GM21576 (cell line): Measurements from ENCODE around the gene LINC01488.

Experiments used
- ATAC-seq: cut with Tn5 transposase; IDR thresholded peaks from one replicate; pipeline ENCODE4 v1.9.1; 2021; ENCODE audit warnings: mild to moderate bottlenecking, moderate library complexity; ENCODE audit not compliant: unreplicated experiment

The LINC01488 gene

DNA sequence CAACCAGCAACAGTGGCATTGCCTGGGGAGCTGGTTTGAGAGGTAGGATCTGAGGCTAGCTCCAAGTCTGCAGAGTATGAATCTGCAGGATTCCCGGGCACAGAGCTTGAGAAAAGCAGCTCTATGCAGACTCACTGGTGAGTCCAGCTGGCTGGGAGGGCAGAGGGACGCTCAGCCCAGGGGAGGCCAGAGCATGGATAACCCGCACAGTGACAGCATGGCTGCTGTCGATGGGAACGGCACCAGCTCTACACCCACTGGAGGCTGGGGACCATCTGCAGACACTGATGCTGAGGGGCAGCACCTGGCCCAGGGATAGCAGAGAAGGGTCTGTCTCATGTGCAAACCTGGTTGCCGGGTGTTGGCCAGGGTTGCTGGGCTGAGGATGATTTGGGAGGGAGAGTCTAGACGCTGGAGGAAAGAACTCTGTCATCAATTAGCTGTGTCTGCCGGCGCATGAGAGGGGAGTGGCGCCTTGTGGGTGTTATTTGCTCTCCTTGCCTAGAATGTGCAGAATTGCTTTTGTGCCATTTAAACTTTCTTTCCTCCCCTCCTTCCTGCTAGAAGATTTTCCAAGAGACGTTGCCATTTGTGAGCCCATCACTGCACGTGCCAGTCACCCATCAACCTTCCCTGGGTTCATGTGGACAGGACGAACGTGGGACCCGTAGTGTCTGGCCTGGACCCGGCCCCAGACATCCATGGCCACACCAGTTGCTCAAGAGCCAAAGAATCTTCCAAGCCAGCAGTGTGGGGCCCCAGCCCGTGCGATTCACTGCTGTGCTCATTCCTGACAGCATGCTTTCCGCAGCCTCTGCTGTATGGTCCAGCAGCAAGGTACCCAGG lies 19.1 kb upstream of the LINC01488 start:
- ATAC-seq, result no peak

DNA sequence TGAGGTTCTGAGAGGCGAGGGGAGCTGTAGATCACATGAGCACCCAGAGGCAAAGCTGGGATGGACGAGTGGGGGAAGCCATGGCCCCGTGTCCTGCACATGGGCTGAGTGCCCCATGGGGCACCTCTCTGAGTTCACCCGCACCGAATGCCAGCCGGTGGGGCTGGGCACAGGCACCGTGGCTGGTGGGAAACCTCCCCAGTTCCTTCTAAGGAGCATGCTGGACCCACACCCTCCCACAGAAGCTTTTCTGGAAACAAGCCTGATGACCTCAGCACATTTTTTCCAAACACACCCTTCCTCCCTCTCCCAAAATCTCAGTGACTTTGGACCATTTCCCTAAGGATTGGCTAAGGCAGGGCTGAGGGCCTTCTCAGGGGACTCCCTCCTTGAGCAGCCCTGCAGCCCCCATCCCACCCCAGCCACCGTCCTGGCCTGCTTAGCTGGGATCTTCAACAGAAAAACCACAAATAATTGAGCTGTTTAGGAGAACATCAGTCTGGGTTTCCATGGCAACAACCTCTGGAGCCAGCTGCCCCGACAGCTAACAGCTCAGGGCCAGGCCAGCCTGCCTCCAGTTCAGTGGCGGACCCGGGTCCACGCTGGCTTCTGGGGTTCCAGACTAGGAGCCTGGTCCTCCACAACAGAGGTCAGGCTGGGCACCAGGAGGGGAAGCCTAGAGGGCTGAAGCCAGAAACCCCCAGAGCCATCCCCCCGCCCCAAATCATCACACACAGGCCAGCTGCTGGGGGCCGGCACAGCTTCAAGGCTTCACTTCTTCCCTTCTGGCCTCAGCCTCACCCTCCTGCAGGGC lies 18.1 kb upstream of the LINC01488 start:
- ATAC-seq, result no peak

DNA sequence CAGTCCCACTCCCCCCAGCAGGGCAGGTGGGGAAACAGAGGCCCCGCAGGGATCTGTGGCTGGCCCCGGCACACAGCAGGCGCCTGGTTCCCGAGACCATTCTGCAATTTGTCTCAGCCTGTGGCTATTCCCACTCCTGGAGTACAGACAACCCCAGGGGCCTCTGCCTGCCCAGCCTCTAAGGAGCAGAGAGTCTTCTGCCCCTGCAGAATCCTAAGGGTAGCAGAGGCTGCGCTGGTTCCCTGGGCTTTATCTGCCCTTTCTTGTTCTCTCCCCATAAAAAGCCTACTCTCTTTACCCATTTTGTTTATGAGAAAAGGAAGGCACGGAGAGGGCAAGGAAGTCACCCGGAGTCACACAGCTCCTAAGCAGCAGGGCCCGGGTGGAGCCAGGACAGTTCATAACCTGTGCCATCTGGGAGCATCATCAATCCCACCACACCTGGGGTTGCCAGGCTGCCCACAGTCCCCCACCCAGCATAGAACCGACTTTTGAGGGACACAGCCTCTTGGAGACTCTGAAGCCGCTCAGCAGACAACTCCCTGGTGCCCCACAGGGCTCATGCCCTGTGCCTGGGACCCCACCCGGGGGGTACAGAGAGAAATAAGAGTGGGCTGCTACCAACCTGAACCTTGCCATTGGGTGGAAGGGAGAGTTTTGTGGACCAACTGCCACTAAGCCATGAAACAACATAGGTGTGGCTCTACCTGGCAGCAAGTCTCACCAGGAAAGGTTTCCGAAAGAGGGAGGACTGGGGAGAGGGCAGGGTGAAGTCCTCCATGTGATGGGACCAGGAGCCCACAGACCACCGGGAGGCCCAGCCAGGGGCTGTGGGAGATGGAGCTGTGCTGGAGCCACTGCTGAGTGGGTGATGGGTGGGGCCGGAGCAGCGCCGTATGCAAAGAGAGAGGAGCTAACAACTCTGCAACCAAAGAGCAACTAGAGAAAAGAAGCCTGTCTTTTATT lies 17.2 kb upstream of the LINC01488 start:
- ATAC-seq, result no peak

DNA sequence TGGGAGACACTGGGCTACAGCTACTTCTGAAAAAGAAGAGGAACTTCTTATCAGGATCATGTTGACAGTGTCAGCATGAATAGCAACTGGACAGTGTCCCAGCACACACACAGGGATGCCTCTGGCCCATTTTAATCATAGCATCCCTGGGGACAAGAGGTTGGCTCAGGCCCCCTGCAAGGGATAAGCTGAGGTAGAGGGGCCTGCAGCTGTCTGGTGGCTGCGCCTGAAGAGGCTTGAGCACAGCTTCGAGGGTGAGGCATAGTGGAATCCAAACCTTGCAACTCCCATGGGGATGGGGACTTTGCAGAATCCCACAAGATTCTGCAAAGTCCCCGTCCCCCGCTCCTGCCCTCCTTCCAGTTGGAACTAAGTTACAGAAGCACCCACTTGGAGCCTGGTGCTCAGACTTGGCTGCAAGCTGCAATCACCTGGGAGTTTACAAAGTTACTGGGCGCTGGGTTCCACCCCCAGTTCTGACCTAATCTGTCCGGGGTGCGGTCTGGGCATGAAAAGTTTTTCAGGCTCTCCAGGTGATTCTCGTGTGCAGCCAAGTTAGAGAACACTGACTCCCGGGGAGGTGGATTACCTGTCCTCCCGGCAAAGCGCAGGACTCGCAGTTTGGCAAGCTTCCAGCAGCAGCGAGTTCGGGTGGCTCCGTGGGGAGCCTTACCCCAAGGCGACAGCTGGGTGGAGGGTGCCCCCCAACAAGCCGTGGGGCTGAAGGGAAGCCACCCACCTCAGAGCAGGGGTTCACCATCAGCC lies 16.0 kb upstream of the LINC01488 start:
- no peak for ATAC-seq

DNA sequence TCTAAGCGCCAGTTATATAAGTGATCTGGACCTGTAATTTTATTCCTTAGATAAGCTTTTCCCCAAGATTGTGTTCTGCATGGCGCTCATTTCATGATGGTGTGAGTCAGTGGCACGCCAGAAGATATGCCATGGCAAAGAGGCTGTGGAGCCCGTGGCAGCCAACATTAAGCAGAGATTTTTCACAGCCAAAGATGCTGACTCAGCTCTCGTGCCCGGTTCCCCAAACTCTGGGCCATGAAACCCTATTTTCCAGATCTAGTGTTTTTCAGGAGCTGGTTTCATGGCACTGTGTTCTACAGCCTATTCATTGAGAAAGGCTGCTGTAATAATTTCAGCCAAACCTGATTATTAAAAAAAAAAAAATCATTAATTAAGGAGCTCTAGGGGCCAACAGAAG lies 15.4 kb upstream of the LINC01488 start:
- no peak for ATAC-seq

- ATAC-seq, result no peak
Observed at GRCh38 chr11:69467196-69467595, 14.3 kb upstream of the LINC01488 start.

GRCh38 chr11:69467646-69468045 lies 13.8 kb upstream of the LINC01488 start:
- no peak for ATAC-seq

- ATAC-seq, result no peak
Observed at GRCh38 chr11:69468221-69468620, 13.2 kb upstream of the LINC01488 start.

- ATAC-seq, result no peak
Observed at GRCh38 chr11:69468911-69469885, 12.3 kb upstream of the LINC01488 start.

DNA sequence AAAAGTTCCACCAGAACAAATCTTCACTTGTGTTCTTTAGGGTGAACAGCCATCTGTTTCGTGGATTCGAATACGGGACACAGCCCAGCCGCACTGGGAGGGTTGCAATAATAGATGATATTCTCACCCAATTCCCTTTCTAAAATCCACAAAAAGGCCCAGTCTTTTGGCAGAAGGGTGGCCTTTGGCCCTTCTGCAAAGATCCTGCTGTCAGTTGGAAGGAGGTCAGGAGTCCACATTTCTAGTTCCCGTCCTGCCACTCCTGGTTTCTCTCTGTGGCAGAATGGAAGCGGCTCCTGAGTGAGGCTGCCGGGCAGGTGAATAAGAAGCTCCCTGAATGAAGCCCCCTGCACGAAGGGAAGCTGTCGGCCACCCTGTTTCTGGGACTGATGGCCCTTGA lies 11.2 kb upstream of the LINC01488 start:
- ATAC-seq, result no peak

GRCh38 chr11:69470793-69471728 lies 10.4 kb upstream of the LINC01488 start:
- ATAC-seq, result no peak

- no peak for ATAC-seq
Observed at GRCh38 chr11:69471729-69472540, 9.5 kb upstream of the LINC01488 start.

DNA sequence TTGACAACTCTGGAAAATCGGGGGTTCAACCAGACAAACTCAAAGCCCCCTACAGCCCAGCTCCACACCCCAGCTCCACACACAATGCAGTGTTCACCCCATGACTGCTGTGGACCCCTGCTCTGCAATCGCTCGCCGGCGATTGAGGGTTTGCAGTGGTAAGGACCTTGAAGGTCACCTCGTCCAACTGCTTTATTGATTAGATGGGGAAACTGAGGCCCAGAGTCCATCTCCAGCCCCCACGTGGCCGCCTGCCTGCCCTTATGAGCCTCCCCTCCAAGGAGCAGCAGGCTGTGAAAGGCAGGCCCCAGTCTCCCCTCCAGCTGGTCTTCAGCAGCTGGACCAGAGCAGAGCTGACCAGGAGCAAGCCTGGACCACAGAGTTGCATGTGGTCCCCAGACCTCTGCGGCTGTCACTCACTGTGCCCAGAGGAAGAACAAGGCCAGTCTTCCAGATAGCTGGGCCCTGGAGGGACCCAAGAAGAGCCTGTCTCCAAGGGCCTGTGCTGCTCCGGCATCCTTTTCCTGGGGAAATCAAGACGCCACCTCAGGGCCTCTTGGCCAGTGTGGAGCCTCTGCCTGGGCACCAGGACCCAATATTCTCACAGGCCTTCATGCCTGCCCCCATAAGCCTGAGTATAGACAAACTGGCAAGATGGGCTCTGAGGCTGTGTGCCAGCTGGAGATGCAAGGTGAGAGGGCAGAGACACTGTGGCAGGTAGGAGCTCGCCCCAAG lies 8.8 kb upstream of the LINC01488 start:
- ATAC-seq, result no peak

DNA sequence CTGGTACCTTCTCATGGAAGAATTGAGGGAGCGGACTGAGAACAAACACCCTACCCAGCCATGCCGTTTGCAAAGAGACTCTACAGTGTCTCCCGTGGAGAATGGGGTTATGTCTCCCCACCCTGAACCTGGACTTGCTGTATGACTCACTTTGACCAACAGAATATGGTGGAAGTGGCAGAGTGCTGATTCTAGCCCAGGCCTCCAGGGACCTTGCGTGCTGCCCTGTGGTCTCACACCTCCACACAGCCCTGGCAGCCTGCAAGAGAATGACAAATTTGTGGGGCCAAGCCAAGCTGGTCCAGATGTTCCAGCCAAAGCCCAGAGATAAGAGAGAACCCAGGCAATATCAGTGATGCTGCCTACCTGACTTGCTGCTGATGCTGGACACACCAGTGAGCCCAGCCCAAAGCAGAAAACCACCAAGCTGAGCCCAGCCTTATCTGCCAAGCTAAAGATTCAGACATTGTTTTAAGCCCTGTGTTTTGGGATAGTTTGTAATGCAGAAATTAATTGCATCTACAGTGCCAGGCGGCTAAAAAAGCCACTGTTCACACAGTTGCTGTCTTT lies 8.1 kb upstream of the LINC01488 start:
- no peak for ATAC-seq

DNA sequence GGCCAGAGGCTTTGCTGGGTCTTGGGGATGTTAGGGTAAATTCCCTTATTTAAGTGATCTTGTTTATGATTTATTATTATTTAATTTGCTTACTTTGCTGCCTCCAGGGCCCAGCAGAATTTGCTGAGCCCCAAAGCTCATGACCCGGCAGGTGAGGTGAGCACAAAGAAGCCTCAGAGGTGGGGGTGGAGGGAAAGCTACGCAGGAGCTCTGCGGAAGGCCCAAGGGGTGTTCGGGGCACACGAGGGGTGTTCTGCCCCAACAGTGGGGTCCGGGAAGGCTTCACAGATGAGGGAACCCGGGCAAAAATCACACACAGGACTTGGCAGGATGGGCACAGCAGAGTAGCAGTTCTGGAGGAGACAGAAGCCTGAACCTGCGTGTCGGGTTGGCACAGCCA lies 6.7 kb upstream of the LINC01488 start:
- ATAC-seq, result no peak
